Subcutaneous adipose tissue (tissue), 4 donors: ENCODE measurements around the gene FIGNL2. TPM values are rescaled to one million over a fixed set of nuclear protein-coding genes. Genes with fewer than 3 reads are reported as not detected.

ENCODE experiments used
- total RNA-seq, 4 donors: library from RNA; depleted of rRNA; stranded (reverse); fragments of >200 nt; gene quantifications; one replicate each; pipeline ENCODE4 v1.1.0, GENCODE V29; 2016
- TF ChIP-seq, protein P1 (sequence below): fragments of 450-650 bp; IDR thresholded peaks from one replicate; pipeline ENCODE4 v1.5.1; 2016; ENCODE audit warnings: low read depth, mild to moderate bottlenecking, control low read depth, antibody characterized with exemption, moderate library complexity

Gene FIGNL2
- total RNA-seq, 4 donors from 2014 or later: 0.16 to 1.1 (median 0.37) TPM

DNA sequence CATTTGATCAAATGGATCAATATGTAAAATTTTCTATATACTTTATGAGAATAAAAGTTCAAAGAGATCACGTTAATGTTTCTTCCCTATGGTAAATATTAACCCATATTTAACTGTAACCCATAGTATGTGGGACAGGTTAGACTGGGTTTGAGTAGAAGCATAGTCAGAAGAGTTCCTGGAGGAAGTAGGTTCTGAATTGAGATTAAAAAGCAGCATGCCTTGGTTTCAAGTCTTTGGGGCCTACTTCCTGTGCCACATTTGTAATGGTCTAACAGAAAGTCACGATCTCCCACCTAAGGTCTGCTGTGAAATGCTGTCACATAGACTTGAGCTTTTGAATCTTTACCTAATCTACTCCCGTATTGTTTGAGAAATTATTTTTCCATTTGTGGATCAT, 63.8 kb downstream of the FIGNL2 start:
- TF ChIP-seq, protein P1, sequence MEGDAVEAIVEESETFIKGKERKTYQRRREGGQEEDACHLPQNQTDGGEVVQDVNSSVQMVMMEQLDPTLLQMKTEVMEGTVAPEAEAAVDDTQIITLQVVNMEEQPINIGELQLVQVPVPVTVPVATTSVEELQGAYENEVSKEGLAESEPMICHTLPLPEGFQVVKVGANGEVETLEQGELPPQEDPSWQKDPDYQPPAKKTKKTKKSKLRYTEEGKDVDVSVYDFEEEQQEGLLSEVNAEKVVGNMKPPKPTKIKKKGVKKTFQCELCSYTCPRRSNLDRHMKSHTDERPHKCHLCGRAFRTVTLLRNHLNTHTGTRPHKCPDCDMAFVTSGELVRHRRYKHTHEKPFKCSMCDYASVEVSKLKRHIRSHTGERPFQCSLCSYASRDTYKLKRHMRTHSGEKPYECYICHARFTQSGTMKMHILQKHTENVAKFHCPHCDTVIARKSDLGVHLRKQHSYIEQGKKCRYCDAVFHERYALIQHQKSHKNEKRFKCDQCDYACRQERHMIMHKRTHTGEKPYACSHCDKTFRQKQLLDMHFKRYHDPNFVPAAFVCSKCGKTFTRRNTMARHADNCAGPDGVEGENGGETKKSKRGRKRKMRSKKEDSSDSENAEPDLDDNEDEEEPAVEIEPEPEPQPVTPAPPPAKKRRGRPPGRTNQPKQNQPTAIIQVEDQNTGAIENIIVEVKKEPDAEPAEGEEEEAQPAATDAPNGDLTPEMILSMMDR: no peak

GRCh38 chr12:51779876-51780275, 68.6 kb downstream of the FIGNL2 start:
- TF ChIP-seq, protein P1: no peak

GRCh38 chr12:51777973-51778372, 70.5 kb downstream of the FIGNL2 start:
- TF ChIP-seq, protein P1: no peak

DNA sequence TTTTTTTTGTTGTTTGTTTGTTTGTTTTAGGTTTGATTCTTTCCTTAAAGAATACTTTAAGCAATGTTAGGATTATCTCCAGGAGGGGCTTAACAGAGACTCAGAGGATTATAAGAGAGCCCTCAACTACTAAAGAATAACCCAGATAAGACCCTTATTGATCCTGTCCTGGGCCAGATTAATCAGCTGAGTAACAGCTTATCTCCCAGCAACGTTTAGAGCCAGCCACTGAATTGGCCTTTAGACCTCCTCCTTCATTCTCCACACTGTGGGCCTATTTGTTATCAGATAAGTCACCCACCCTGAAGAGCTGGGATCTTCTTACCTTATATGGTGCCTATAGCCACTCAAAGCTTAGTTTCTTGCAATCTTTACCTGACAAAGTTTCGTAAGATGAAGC, 71.1 kb downstream of the FIGNL2 start:
- TF ChIP-seq, protein P1: no peak

DNA sequence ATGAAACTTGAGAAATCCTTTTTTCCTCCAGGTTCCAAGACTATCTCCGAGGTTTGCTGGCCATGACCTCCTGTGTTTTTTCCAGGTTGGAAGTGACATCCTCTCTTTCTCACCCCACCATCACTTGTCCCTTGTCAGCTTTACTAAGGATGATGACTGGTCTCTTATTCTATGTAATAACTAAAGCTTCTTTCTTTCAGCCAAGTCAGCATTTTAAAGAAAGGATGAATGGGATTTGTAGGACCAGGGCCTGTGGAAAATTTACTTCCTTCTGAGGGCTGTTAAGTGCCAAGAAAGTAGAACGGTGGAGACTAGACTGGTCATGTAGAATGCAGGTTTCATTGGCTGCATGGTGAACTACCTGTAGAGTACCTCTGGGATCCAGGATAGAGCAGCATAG, 73.6 kb downstream of the FIGNL2 start:
- TF ChIP-seq, protein P1: no peak

GRCh38 chr12:51773145-51773869, 75.2 kb downstream of the FIGNL2 start:
- TF ChIP-seq, protein P1: no peak

- TF ChIP-seq, protein P1: no peak
Measured at GRCh38 chr12:51771008-51771407, 77.5 kb downstream of the FIGNL2 start.

Other genes starting within 250 kb of the FIGNL2 start
- gene ANKRD33, start 39.4 kb upstream of the FIGNL2 start, total RNA-seq: not detected
- 100 to 1,000 TPM in 2 of 4 donors, 10 to 100 TPM in 2; 81.4 to 271 (median 124) TPM for gene ACVRL1, start 58.8 kb upstream of the FIGNL2 start, total RNA-seq
- 10 to 100 TPM; 14.8 to 16.3 (median 15.4) TPM for gene ACVR1B, start 103.0 kb upstream of the FIGNL2 start, total RNA-seq
- gene TAMALIN, start 158.2 kb upstream of the FIGNL2 start, total RNA-seq: 10 to 100 TPM in 3 of 4 donors, 1 to 10 TPM in 1; 9.0 to 64.6 (median 20.1) TPM
- gene NR4A1, start 202.7 kb upstream of the FIGNL2 start, total RNA-seq: 10 to 100 TPM; 20.1 to 84.6 (median 40.3) TPM
- gene ATG101, start 221.3 kb upstream of the FIGNL2 start, total RNA-seq: 10 to 100 TPM; 16.3 to 29.9 (median 26.5) TPM
- not detected for gene SMIM41, start 231.0 kb upstream of the FIGNL2 start, total RNA-seq